Stimulated activated CD4-positive, alpha-beta T cell treated with anti-CD3 and anti-CD28 coated beads, Interleukin-1b, Interleukin-23, amount 100 ng/mL, for 48 hours (primary cell): Measurements from ENCODE around the gene PRKCE.

Experiments
- DNase-seq: peaks from one replicate; pipeline ENCODE4 v3.0.0-alpha.2; 2020

PRKCE gene

DNA sequence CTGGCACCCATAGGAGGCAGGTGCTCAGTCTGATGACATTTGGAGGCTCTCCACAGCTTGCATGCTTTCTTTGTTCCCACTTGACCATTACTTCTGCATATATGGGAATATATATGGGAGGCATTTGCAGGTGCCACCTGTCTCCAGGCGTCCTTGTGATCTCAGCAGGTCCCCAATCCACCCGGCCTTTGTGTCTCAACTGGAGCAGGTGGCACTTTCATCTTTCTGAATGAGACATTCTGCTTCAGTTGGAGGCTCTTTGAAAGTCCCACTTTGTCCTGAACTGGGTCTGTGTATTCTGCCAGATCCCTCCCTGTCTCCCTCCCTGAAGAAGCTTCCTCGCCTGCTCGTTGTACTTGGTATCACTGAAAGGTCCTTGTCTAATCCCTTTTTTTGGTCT is 327.6 kb downstream of the PRKCE start:
- DNase-seq: no peak

DNA sequence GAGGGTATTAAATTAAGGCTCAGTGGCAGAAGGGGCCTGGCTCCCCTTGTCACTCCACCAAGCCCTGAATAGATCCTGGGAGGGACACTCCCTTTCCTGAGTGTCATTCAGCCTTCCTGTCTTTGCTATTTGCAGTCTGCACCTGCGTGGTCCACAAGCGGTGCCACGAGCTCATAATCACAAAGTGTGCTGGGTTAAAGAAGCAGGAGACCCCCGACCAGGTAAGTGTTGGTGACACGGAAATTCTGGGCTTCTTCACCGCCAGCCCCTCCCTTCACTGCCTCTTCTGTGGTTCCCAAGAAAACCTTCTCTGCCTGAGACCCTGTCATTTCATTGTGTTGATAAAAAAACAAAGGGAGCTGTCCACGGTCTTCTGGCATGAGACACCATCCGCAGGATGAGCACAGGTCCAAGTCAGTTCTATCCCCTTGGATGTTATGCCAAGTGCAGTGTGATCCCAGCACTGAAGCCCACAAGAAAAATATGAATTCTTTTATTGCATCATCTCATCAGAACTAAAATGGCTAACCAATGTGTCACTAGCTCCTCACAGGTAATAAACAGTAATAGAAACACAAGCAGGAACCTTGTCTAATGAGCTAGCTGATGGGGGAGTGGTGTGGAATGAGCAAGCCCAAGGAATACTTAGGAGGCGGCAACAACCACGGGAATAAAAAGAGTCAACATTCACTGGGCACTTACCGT is 328.8 kb downstream of the PRKCE start:
- no peak for DNase-seq

DNA sequence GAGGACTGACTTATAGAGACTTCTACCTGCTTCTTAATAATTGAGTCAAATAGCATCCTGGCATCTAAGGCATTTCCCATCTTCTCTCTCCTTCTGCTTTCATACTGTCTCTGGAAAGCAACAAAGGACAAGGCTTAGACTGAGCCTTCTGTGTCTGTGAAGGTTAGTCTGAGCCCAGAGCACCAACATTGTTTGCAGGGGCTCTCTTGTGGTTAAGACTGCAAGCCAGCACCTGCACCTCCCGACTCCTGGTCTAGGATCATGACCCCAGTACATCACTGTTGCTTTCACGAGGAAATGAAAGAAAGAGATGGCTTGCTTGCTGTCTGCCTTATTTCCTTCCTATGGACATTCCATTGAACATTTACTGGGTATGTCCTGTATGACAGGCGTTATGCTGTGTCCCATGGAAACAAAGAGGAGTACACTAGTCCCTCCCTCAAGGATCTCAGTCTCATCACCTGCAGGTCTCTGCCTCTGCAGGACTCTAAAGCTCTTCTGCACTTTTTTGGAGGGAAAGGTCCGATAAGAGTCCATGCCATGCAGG is 330.0 kb downstream of the PRKCE start:
- DNase-seq: no peak

DNA sequence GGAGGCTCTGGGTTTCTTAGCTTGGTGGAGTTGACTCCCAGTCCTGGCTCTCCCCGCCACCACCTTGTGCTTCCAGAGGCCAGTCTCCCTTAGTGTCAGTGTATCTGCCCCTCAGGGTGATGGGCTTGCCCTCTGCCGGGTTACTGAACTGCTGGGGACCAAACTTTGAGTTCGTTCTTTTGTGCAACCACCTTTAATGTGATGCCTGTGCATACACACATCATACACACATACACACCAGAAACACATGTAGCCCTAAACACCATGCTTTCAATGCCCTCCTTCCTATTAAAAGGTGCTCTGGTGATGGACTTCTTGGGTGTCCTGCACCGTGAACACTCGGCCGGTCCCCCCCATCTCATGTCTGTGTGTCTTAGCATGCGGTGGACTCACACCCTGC is 330.6 kb downstream of the PRKCE start:
- no peak for DNase-seq

DNA sequence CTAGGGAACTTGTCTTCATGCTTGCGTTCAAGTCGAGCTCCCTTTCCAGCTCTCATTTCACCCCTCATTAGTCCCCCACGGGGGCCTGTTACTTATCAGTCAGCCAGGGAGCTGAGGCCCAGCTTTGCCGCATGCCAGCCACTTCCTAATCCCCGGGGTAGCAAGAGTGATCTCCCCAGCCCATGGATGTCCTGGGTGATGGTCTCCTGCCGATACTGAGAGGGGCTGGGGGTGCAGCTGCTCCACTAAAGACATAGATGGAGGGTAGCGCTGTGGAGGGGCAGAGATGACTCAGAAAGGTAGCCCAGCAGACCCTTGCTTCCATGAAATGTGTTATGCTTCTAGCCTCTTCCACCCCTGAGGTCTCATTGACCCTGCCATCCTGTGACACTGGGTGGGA is 331.7 kb downstream of the PRKCE start:
- DNase-seq: no peak

DNA sequence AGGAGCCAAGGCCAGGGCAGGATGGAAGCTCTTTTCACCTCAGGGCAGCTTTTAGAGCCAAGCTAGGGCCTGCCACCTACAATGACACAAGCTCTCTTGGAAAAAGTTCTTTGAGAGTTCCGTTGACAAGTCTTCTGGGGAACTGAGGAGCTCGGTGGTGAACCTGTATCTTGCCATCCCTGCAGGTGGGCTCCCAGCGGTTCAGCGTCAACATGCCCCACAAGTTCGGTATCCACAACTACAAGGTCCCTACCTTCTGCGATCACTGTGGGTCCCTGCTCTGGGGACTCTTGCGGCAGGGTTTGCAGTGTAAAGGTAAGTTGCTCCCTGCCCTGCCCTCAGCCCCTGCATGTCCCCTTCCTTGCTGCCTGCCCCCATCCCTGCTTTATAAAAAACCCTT is 332.9 kb downstream of the PRKCE start:
- DNase-seq: no peak

DNA sequence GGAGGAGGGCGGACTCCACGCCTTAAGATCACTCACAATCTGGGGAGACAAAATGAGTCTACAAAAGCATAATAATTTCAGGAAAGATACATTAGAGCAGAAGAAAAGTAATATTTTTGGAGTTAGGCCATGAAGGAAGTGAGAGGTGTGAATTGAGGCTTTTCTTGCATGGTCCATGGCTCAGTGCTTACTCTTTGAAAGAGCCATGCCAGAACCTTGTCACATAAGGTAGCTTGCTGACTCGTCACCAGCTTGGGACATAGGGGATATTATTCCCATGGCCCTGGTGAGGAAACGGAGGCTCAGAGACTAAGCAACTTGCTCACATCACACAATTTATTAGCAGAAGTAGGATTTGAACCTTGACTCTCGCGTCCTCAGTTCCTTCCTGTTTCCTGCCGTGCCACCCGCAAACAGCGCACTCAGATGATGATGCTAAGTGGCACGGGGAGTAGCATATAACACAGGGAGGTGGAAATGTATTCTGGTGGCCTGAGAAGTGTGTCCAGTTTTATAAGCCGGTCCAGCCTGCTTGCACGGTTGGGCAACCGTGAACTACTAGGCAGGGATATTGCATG is 333.5 kb downstream of the PRKCE start:
- DNase-seq: no peak

DNA sequence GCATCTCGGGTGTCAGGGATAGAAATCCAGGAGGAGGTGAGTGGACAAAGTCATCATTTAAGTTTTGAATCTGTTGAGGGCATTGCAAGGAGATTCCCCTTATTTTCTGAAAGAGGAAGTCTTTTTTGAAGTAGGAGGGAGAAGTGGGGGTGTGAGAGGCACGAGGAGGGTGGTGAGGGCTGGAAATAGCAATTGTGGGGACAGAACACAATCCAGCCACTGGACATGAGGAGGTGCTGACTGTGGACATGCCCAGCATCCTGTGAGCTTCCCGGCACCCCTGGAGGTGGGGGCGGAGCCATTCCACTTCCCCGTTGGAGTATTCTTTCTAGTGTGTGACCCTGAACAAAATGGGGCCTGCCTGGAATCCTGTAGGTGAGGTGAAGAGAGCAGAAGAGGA is 335.0 kb downstream of the PRKCE start:
- DNase-seq: no peak

DNA sequence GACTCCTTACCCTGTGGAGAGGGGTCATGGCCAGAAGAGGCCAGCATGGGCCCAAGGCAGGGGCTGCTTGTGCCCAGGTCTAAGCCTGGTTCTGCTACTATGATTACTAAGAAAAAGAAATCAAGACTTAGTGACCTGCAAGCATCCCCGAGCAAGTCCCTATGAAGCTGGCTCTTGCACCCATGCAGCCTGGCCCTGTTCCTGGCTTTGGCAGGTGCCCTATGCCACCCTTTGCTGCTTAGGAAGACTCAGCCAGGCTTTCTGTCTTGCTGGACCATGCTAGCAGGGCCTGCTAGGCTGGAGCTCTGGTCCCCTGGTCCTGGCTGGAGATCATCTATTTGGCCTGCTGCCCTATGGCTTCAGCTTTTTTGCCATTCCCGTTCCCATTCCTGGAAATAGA is 336.4 kb downstream of the PRKCE start:
- DNase-seq: no peak

DNA sequence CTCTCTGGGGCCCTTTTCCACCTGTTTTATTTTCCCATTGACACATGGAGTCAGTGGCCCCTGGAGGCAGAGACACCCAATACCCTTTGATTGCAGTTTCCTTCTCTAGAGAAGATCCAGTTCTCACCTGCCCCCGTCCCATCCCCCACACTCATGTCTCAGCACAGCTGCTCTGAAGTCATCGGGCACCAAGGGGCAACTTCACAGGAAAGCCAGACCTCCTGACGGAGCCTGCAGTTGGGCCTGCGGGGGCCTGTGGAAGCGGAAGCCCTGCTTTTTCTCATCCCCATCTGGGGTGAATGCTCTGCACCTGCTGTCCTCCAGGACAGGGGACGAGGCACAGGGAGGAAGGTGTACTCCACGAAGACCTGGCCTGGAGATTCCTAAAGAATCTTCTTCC is 337.4 kb downstream of the PRKCE start:
- DNase-seq: no peak

DNA sequence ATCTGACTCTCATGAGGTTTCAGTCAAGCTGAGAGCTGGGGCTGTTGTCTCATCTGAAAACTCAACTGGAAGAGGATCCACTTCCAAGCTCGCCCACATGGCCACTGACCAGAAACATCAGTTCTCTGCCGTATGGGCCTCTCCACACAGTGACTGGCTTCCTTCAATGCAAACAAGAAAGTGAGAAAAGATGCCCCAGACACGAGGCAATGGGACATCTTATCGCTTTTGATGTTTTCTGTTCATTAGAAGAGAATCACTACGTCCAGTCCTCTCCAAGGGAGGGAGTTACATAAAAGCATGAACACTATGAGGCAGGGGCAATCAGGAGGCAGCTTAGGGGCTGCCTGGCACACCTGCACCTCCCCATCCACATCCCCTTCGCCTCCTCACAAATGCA is 338.7 kb downstream of the PRKCE start:
- no peak for DNase-seq

DNA sequence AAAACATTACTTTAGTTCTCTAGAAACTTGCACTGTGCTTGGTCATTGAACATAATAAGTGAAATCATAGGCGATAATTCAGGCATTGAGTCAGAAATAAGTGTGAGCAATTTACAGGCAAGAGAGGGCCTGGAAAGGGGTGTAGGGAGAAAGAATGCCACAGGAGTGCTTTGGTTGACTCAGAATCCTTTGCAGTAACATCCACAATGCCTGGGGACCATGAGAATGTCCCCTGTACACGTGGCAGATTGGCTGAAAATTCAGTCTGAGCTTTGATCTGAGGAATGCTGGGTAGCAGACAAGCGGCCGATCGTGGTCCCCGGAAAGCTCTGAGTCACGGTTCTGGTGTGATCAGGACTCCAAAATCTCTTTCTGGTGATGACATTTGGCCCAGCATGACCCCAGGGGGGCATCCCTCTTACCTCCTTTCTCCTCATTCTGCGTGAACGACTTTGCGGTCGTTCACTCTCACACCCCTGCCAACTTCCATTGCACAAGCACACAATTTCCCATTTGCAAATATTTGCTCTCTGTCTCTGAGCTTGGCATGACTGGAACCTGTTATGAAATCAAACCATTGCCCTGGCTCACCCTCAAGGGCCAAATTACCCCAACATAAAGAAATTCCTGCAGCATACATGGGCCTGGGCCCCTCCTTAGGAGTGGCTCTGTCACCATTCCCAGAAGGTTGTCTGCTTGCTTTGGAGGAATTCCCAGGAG is 340.7 kb downstream of the PRKCE start:
- DNase-seq: no peak

DNA sequence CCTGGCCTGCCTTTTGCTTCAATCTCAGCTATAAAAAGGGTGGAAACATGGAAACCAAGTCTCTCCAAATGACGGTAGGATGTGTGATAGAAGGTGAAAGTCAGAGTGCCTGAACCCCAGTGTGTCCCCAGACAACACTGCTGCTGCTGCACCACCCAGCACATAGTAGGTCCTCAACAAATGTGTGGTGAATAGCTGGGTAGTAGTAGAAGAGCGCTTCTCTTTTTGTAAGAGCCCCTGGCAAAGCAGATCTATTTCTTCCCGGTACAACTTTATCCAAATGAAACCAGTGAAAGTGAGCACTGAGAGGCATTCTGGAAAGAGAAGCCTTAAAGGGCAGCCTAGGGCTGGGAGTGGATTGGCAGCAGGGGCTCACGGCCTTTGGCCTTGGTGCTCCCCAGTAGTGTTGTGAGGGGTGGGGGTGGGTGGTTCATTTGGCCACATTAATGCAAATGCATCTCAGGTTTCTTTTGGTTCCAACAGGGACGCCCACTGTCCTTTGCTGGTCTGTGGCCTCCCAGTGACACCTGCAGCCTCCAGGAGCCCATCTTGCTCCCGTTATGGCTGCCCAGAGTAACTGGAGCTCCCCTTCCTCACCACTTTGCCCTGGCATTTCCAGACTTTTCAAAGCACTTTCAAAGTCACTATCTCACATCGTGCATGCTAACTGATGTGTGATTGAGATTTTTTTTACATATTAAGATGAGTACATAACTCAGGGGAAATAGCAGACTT is 341.4 kb downstream of the PRKCE start:
- no peak for DNase-seq

DNA sequence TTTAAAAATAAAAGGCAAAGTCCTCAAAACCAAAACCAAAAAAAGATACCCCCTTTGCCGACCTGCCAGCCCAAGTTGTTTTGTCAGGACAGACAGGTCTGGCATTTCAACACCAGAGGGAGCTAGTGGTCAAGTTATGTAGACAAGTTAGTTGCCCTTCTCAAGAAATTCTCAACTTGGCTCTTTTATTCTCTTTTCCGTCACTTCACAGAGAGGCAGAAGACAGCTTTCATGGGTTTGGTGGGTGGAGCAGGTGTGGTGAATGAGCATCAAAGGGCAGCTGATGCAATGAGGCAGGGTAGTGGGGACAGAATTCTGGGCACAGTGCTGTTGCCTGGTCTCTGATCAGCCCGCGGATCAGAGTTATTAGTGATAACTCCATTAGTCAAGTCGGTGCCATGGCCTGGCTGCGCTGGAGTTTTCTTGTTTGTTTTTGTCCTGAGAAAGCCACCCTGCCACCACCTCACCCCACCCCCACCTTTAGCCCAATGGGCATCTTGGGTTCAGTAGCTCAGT is 342.1 kb downstream of the PRKCE start:
- peak; percentile 54 for DNase-seq

DNA sequence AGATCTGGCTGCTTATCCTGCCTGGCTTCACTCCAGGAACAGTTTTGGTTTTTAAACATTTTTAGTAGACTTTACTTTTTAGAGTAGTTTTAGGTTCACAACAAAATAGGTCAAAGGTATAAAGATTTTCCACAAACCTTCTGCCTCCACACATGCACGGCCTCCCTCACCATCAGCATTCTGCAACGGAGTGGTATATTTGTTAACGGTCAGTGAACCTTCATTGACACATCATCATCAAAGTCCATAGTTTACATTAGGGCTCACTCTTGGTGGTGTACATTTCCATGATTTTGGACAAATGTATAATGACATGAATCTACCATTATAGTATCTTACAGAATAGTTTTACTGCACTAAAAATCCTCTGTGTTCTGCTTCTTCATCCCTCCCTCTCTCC is 342.6 kb downstream of the PRKCE start:
- no peak for DNase-seq

DNA sequence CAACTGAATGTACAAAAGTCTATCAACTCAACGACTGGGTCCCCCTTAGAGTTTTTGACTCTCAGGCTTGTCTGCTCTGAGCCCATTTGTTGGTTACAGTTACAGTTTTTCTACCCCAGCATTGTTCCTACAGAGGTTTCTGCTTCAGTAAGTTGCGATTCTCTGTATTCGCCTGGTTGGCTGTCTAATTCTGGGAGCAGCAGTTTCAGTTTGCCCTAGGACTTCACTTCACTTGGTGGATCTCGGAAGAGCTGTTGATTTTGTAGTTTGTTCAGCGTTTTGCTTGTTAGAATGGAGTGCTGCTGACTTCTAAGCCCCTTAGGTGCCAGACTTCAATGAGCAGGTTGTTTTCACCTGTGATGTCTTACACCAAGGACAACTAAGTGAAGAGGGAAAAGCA is 349.2 kb downstream of the PRKCE start:
- no peak for DNase-seq

DNA sequence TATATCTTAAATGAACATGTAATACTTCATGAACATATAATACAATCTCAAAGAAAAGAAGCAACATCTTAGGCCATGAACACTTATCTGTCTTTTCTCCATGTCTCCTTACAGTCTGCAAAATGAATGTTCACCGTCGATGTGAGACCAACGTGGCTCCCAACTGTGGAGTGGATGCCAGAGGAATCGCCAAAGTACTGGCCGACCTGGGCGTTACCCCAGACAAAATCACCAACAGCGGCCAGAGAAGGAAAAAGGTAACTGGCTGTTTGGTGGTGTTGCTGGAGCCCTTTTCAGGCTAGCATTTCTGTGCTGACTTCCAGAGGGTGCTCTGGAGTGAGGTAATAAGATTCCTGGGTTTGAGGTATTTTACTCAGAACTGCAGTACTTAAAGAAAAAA is 349.8 kb downstream of the PRKCE start:
- no peak for DNase-seq

DNA sequence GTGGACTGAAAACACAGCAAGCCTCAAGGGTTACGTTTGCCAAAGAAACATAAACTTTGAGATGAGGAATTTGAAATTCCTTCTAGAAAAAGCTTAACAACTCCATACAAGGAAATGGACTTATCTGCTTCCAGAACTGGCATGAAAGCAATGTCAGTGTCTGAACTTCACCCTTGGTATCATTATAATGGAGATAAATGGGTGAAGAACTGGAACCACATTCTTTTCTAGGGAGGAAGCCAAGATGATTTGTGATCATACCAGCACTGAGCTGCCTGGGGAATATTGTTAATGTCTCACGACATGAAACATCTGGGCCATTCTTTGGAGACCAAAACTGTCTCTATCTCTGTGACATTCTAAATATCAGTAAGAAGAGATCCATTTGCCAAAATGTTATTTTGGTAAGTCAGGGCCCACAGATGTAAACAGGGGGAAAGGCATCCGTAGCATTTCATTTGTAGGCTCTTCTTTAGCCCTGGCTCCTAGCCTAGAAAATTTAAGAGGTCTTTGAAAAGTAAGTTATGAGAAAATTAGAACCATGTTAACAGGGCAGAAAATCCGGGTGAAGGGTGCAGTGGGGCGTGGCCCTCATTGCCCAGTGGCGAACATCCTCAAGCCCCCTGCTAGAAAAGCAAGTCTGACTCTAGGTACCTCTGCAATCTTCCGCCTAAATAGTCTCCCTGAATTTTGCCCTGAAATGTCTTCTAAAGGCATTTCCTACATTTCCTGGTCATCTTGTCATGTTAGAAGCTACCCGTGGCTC is 350.4 kb downstream of the PRKCE start:
- DNase-seq: no peak

DNA sequence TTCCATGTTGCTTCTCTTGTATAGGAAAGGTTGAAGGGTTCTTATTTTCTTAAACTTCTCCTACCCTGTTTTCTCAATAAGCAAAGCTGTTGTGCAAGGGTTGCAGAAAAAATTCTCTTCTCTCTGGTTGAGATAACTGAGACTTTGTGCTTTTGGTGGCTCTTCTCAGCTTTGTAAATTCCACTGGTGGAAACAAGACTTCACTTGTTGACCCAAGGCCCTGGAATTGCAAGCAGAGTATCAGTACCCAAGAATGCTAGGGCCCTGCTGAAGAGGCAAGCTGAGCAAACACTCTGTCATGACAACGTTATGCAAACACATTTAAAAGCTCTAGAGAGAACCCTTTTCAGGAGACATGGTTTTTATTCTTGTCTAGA is 351.0 kb downstream of the PRKCE start:
- no peak for DNase-seq

DNA sequence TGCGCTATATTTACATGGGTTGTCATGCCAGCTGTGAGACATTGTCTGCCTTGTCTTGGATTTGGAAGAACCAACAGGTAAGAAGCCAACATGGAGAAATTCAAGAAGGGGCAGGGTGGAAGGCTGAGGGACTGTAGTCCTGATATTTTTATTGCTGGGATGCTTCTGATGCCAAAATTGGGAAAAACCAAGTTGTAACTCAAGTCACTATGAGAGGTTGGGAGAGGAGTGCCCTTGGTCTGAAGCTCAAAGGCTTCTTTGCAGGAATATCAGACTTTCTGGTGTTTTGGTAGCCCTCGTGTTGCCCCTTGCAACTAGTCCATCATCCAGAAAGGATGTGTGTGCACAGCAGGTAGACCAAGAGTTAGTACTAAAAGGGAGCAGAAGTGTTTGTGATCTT is 351.5 kb downstream of the PRKCE start:
- no peak for DNase-seq

DNA sequence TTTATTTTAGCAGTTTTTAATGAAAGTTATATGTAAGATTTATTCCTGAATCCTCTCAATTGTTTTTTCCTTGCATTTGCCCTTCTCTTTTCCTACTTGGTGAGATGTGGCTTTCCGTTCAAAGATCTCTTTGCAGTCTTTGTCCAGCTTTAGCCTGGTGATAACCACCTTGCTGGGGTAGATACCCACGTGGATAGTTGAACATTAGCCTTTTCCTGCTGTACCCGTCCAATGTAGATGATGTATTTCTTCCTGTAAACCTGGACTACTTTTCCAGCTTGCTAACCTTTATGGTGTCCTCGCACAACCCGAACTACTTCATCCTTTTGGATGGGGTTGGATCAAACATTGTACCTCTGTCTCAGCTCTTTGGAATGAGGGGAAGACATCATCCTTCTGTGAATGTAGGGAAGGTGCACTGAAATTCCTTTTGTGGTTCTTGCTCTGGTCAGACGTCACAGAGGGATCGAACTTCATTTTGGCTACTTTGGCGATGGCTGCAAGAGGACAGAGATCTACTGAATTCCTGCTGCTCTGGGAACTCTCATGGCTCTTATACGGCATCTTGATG is 352.5 kb downstream of the PRKCE start:
- no peak for DNase-seq

DNA sequence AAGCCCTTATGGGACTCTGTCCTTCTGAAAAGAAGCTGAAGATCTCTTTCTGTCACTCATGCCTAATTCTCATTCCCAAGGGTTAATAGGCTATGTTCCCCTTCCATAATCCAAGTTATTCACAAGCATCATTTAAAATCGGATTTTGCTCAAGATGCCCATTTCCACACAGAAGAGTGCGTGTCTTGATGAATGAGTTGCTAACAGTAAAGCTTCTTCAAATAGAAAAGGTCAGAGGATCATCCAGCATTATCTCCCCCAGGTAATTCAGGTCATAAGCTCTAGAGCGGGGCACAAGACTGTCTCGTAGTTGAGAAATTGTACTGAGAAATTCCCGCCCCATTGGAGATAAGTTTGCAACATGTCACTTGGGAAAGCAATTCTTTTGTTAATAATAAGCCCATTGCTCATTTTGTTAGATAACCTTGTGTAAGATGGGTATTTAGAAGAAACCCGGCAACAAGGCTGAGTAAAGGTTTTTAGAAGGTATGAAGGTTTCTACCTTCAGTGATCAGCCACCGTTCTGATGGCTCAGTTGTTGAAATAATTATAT is 355.1 kb downstream of the PRKCE start:
- no peak for DNase-seq
